ENCODE measurements around the gene MAMSTR. TPM values are rescaled to one million over a fixed set of nuclear protein-coding genes. Genes with fewer than 3 reads are reported as not detected.
"Not testable (repeated sequence)": the region's sequence is repeated elsewhere in the genome, so short reads cannot be mapped to it uniquely, and the experiment has no call there.

The MAMSTR gene, protein sequence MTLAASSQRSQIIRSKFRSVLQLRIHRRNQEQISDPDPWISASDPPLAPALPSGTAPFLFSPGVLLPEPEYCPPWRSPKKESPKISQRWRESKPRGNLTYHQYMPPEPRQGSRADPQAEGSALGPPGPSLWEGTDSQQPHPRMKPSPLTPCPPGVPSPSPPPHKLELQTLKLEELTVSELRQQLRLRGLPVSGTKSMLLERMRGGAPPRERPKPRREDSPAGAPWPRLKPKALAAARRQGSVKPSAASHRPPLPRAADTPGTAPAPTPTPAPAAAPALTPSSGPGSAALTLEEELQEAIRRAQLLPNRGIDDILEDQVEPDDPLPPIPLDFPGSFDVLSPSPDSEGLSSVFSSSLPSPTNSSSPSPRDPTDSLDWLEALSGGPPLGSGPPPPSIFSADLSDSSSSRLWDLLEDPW
- not detected for total RNA-seq (ENCODE audit: insufficient read depth, low replicate concordance)

DNA sequence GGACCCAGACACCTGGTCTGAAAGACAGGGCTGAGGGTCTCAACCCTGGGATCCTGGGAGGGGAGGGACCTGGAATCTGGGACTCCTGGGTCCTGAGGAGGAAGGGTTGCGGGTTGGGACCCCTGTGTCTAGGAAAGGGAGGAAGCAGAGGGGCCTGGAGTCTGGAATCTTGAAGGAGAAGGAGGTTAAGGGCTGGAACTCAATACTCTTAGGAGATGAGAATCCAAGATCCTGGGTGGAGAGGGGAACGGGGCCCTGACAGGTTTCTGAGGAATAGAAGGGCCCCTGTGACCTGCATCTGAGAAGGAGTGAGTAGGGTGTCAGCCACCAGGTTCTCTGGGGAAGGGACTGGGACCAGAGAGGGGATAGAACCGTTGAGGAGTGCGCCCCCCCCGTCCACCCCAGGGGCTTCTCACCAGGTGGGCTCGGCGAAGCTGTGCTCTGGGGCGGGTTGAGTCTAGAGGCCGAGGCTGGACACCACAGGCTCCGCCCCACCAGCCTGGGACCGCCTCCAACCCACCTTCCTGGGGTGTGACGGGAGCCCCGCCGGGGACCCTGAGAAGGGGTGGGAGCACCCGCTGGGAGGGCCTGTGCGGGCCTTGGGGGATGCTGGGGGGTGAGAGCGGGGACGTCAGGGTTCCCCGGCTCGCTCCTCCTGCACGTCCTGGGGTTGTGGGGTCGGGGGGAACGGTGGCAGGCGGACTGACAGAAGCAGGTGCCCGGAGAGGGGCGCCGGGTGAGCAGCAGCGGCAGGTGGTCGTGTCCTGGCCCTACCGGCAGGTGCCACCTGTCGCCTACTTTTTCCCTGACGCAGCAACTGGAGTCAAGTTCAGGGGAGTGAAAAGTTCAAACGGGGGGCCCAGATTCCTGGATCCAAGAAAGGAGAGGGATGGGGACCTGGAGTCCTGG is at the start of gene MAMSTR:
Gene MAMSTR (minus strand): TSS at position 463 of the 909 bp plus-strand sequence. CDS start 694 bp downstream, outside the sequence.
- no peak for DNase-seq (ENCODE audit: low spot score)

DNA sequence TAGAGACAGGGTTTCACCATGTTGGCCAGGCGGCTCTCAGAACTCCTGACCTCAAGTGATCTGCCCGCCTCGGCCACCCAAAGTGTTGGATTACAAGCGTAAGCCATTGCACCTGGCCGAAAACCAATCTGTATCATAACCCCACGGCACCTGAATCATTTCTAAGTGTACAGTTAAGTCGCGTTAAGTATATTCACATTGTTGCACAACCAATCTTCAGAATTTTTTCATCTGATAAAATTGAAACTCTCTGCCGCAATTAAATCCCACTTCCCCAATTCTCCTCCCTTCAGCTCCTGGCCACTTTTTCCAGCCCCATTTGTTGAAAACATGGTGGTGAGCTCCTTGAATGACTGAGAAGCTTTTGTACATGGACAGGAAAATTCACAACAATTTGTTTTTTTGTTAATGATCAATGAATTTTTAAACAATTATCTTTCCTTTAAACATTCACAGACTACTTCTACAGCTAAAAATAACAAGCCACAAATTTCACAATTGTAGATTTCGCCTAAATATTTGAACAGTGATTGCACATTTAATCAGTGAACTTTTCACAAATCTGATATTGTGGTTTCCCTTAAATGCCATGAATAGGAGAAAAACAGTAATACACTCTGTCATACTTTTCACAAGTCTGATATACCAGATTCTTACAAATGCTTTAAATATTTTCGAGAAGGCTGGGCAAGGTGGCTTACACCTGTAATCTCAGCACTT is 49.6 kb upstream of the MAMSTR start:
- DNase-seq (ENCODE audit: low spot score) = no peak

DNA sequence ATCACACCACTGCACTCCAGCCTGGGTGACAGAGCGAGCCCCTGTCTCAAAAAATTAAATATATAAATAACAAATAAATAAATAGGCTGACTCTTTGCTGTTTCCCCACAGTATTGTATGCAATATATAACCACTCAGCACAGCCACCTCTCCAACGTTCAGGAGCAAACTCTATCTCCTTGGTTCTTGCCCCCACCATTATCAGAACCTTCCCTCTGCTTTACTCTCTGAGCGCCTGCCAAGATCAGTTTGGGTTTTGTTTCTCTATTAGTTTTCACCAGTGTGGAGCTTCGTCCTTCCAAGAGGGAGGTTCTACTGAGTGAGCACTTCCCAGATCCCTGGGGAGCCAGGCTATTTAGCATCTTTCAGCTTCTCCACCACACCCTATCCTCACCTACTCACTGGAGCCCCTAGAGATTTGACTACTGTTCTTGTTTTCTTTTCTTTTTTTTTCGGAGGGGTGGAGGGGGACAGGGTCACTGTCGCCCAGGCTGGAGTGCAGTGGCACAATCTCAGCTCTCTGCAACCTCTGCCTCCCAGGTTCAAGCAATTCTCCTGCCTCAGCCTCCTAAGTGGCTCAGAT is 48.7 kb upstream of the MAMSTR start:
- not testable (repeated sequence) for DNase-seq (ENCODE audit: low spot score)

DNA sequence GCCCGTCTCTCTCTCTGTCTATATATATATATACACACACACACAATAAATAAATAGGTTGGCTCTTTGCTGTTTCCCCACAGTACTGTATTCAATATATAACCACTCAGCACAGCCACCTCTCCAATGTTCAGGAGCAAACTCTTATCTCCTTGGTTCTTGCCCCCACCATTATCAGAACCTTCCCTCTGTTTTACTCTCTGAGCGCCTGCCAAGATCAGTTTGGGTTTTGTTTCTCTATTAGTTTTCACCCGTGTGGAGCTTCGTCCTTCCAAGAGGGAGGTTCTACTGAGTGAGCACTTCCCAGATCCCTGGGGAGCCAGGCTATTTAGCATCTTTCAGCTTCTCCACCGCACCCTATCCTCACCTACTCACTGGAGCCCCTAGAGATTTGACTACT is 46.3 kb upstream of the MAMSTR start:
- not testable (repeated sequence) for DNase-seq (ENCODE audit: low spot score)

DNA sequence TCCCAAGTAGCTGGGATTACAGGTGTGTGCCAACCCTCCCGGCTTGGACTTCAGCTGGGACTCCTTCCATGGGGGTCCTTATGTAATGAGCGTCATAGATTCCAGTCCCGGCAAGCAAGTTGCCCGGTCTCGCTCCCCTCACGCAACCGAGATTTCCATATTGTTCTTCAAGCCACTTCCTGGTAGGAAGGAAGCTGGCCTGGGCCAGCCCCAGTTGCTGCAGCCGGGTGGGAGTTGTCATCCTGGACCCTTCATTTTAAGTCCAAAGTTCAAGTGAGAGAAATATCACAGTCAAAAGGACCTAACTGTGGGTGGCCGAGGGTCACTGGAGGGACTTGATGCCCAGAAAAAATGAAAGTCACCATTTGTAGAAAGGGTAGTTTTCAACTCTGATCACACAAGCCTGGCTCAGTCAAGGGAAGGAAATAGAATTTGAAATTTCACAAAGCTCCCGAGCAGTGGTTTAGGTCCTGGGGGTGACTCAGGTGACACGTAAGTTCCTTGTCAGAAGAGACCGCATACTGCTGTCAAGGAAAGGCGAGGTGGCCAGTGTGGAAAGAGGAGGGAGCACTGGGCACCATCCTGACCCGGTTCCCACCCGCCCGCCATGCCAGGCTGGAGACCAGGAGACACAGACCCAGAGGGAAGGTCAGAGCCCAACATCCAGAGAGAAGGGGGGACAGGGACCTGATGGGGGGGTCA is 41.1 kb upstream of the MAMSTR start:
- no peak for DNase-seq (ENCODE audit: low spot score)

DNA sequence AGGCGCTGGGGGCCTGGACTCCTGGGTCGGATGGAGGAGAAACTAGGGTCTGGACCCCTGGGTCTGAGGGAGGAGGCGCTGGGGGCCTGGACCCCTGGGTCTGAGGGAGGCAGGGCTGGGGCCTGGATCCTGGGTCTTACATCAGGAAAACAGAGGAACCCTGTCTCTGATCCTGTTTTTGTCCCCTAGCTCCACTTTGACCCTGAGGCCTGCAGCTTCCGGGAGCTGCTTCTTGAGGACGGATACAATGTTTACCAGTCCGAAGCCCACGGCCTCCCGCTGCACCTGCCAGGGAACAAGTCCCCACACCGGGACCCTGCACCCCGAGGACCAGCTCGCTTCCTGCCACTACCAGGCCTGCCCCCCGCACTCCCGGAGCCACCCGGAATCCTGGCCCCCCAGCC is 38.2 kb upstream of the MAMSTR start:
- no peak for DNase-seq (ENCODE audit: low spot score)

DNA sequence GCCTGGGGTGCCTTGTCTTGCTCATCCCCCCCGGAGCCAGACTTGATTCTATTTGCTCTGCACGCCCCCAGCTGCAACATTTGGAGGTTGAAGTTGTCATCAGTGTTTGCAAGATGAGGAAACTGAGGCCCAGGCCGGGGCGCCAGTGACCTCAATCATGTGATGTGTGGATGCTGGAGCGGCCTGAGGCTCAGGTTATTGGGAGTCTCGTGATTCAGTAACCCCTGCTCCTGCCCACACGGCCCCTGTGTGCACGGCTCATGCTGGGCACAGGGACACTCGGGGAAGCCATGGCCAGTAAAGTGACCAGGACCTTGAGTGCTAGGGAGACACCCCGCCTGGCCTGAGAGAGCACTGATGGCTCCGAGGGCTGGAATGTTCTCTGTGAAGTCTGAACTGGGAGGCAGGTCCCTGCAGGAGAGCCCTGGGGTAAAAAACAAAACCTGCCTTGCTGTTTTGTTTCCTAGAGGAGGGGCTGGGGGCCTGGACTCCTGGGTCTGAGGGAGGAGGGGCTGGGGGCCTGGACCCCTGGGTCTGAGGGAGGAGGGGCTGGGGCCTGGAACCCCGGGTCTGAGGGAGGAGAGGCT is 37.7 kb upstream of the MAMSTR start:
- no peak for DNase-seq (ENCODE audit: low spot score)

DNA sequence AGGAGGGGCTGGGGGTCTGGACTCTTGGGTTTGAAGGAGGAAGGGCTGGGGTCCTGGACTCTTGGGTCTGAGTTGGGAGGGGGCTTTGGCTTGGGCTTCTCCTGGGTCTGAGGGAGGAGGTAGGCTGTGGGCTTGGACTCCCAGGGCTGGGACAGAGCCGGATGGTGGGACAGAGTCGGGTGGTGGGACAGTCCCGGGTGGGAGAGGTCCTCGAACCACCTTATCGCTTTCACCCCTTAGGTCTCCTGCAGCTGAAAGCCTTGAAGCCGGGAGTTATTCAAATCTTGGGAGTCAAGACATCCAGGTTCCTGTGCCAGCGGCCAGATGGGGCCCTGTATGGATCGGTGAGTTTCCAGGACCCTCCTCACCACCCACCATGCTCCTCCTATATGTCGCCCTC is 37.2 kb upstream of the MAMSTR start:
- DNase-seq (ENCODE audit: low spot score) = no peak

DNA sequence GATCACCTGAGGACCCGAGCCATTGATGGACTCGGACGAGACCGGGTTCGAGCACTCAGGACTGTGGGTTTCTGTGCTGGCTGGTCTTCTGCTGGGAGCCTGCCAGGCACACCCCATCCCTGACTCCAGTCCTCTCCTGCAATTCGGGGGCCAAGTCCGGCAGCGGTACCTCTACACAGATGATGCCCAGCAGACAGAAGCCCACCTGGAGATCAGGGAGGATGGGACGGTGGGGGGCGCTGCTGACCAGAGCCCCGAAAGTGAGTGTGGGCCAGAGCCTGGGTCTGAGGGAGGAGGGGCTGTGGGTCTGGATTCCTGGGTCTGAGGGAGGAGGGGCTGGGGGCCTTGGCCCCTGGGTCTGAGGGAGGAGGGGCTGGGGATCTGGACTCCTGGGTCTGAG is 36.7 kb upstream of the MAMSTR start:
- no peak for DNase-seq (ENCODE audit: low spot score)

DNA sequence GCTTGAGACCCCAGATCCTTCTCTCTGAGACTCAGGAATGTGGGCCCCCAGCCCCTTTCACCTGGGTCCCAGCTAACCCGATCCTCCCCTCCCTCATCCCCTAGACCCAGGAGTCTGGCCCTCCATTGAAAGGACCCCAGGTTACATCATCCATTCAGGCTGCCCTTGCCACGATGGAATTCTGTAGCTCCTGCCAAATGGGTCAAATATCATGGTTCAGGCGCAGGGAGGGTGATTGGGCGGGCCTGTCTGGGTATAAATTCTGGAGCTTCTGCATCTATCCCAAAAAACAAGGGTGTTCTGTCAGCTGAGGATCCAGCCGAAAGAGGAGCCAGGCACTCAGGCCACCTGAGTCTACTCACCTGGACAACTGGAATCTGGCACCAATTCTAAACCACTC is 36.3 kb upstream of the MAMSTR start:
- no peak for DNase-seq (ENCODE audit: low spot score)

DNA sequence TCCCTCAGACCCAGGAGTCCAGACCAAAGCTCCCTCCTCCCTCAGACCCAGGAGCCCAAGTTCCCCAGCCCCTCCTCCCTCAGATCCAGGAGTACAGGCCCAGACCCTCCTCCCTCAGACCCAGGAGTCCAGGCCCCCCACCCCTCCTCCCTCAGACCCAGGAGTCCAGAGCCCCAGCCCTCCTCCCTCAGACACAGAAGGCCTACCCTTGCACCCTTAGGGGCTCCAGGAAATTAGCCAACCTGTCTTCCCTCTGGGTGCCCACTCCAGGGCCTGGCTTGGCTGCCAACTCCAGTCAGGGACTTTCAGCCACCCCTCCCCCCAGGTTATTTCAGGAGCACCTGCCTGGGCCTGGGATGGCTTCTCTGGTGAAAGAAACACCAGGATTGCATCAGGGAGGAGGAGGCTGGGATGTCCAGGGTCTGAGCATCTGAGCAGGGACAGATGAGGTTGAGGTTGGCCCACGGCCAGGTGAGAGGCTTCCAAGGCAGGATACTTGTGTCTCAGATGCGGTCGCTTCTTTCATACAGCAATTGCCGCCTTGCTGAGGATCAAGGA is 35.6 kb upstream of the MAMSTR start, which contains the start of gene FGF21:
Gene FGF21 (plus strand): TSS at position 441 of the 558 bp plus-strand sequence. CDS start 713 bp downstream, outside the sequence.
- DNase-seq (ENCODE audit: low spot score) = no peak

DNA sequence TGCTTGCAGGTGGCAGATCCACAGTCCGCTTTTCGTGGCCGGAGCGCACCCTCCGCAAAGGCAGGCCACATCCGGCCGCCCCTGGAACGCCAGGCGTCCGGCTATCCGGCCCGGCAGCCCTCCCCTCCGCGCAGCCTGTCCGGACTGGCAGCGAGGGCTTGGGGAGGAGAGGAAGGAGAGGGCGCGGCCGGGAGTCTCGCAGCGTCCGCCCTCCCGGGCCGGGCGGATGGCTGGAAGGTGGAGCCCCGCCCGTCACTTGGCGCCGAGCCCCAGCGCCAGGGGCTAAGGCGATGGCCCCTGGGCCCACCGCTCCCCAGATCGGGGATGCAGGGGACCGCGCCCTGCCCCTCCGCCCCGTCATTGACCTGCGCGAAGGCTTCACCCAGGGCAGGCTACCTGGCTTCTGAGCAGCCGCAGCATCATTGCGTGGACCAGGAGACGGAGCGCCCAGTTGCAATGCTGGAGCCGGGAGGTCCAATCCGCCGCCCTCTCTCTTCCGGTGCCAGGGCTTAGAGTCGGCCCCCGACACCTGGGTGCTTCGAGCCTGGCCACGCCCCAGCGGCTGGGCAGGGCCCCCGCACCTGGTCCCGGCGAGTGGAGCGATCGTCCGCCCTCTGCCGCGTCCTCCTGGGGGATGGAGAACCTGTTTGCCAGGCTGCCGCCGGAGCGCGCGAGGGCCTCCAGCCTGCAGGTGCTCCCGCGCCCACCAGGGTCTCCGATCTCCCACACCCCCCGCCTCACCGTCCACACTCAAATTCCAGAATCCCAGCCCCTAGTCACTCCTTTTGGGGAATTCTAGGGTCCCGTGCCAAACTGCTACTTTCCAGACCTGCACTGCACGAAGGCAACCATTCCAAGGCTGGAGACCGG is 33.2 kb upstream of the MAMSTR start, which contains the start of gene FUT1:
Gene FUT1 (minus strand): TSS at position 146 of the 870 bp plus-strand sequence. CDS start 1,360 bp downstream, outside the sequence.
- DNase-seq (ENCODE audit: low spot score) = peak; percentile 74

DNA sequence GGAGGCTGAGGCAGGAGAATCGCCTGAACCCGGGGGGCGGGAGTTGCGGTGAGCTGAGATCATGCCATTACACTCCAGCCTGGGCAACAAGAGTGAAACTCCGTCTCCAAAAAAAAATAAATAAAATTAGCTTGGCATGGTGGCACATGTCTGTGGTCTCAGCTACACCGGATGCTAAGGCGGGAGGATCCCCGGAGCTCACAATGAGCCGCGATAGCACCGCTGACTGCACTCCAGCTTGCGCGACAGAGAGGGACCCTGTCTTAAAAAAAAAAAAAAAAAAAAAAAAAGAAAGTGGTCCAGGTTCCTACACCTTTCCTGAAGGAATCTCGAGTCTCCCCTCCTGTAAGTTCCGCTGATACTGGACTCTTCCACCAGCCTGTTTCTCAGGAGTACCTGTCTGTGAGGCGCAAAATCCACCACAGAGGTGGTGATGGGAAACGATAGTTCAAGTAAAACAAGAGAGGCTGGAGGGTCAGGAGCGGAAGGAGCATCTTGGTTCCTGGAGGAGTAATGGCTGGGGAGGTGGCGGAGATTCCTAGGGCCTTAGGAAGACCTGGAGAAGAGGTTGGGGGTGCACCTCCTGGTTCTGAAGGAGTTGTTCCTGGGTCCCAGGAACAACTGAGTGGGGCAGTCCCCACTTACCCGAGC is 32.4 kb upstream of the MAMSTR start:
- DNase-seq (ENCODE audit: low spot score) = no peak

DNA sequence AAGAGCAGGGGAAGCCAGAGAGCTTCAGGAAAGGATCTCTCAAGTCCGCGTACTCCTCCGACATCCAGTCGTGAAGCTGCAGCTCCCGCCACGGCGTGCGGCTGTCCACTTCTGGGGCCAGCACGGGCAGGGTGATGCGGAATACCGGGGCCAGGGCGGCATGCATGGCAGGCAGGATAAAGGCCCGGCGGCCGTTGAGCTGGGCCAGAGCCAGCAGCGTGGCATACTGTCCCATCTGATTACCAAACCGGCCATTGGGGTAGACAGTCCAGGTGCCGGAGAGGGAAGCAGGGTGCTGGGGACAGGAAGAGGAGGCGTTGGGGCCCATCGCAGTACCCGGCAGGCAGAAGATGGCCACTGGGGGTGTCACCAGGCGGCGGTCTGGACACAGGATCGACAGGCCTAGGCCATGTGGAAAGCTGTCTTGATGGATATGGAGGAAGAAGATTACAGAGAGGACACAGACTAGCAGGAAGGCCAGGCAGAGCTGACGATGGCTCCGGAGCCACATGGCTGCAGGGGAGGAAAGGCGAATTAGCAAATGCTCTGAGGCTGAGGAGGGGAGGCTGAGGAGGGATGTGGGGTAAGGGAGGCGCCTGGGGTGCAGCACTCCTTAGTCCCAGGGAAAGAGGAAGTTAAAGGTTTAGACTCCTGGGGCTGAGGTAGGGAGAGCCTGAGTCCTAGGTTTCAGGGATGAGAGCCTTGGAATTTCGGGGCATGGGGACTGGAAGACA is 31.4 kb upstream of the MAMSTR start:
- DNase-seq (ENCODE audit: low spot score) = no peak

DNA sequence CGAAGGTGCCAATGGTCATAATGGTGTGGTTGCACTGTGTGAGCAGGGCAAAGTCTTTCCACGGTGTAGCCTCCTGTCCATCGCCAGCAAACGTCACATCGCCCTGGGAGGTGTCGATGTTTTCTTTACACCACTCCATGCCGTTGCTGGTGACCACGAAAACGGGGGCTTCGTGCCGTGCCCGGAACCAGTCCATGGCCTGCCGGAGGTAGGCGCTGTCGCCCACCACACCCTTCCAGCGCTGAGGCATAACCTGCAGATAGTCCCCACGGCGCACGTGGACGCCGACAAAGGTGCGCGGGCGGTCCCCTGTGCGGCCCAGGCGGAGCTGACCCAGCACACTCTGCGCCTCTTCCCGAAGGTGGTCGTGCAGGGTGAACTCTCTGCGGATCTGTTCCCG is 30.8 kb upstream of the MAMSTR start:
- DNase-seq (ENCODE audit: low spot score) = no peak

DNA sequence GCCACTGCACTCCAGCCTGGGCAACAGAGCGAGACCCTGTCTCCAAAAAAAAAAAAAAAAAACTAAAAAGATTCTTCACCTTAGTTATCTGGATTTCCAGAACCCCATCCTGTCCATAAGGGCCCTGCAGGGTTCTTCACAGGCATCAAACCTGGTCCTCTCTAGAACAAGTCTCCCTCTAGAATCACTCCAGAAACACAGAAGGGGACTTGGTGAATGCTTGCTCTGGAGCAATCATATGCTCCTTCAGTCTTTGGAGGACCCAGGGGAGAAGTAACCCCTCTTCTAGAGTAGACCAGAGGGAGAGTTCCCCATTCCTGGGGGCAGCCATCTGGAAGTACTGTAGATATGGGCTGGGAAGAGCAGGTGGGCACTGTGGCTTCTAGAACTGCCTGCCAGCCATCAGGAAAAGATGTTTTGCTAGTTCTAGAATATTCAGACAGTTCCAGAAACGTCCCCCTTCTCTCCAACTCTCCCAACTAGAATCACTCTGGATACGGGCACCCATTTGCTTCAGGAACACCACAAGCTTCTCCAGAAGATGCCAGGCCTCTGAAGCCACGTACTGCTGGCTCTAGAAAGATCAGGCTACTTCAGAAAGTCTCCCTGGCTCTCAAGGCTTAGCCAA is 30.2 kb upstream of the MAMSTR start:
- no peak for DNase-seq (ENCODE audit: low spot score)
